ENCODE measurements around the gene ACLY. TPM values are rescaled to one million over a fixed set of nuclear protein-coding genes. Genes with fewer than 3 reads are reported as not detected.
A peak's percentile ranks its signal among the peaks of the same experiment; 100 is the strongest.

The ACLY gene
- total RNA-seq, 1 donor from 2014 or later, result 326 TPM

DNA sequence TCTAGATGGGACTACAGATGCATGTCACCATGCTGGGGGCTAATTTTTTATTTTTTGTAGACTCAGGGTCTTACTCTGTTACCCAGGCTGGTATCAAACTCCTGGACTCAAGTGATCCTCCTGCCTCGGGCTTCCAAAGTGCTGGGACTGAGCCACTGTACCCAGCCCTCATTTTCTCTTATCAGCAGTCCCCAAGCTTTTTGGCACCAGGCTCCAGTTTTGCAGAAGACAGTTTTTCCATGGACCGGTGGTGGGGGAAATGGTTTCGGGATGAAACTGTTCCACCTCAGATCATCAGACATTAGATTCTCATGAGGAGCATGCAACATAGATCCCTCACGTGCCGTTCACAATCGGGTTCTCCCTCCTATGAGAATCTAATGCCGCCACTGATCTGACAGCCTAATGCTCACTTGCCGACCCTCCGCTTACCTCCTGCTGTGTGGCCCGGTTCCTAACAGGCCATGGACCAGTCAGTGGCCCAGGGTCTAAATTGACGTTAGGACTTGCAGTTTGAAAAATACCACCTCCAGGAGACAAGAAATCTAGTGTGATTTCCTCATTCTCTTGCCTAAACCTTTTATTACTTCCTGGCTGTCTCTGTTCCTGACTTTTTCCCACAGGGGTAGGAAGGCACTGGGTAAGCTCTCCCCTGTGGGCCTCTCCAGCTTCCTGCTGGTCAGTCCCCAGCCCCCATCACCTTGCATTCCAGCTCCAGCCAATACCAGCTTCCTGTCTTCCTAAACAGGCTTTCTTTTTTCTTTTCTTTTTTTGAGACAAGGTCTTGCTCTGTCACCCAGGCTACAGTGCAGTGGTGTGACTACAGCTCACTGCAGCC lies 38.5 kb upstream of the ACLY start:
- Mint-ChIP-seq H3K4me3 (ENCODE audit: unreplicated experiment) (peak overlapping the region; percentile 22), H3K36me3 (ENCODE audit: low read depth, unreplicated experiment) (no peaks in the 10 kb centered on the region), H3K4me1 (ENCODE audit: low read depth, unreplicated experiment) (peaks cover 19% of the 10 kb centered on the region), H3K27me3 (ENCODE audit: low read depth, unreplicated experiment) (peaks cover 1% of the 10 kb centered on the region), H3K27ac (ENCODE audit: unreplicated experiment) (peak overlapping the region; percentile 71), H3K9me3 (ENCODE audit: unreplicated experiment) (no peaks in the 10 kb centered on the region)
- H3K4me1 ChIP-seq (ENCODE audit: insufficient read depth, low read length), result peaks cover 17% of the 10 kb centered on the region
- H3K36me3 ChIP-seq (ENCODE audit: insufficient read depth, low read length), result no peaks in the 10 kb centered on the region
- no peak overlapping the region for H3K27ac ChIP-seq (ENCODE audit: low read depth, low read length)
- no peak overlapping the region for H3K4me3 ChIP-seq (ENCODE audit: insufficient read depth, low read depth, low read length)
- no peak for DNase-seq (ENCODE audit: low read depth)
- no peaks in the 10 kb centered on the region for H4K20me1 ChIP-seq (ENCODE audit: insufficient read depth, low read length)
- no peak overlapping the region for H3K9ac ChIP-seq (ENCODE audit: low read length)
- FAIRE-seq, result no peak
- no peaks in the 10 kb centered on the region for H3K79me2 ChIP-seq (ENCODE audit: insufficient read depth, low read length)
- no peak for TF ChIP-seq EZH2 (IDR thresholded peaks at IDR 0.05; ENCODE audit: insufficient read depth, low read length)
- TF ChIP-seq, protein P1, sequence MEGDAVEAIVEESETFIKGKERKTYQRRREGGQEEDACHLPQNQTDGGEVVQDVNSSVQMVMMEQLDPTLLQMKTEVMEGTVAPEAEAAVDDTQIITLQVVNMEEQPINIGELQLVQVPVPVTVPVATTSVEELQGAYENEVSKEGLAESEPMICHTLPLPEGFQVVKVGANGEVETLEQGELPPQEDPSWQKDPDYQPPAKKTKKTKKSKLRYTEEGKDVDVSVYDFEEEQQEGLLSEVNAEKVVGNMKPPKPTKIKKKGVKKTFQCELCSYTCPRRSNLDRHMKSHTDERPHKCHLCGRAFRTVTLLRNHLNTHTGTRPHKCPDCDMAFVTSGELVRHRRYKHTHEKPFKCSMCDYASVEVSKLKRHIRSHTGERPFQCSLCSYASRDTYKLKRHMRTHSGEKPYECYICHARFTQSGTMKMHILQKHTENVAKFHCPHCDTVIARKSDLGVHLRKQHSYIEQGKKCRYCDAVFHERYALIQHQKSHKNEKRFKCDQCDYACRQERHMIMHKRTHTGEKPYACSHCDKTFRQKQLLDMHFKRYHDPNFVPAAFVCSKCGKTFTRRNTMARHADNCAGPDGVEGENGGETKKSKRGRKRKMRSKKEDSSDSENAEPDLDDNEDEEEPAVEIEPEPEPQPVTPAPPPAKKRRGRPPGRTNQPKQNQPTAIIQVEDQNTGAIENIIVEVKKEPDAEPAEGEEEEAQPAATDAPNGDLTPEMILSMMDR (IDR thresholded peaks at IDR 0.05; ENCODE audit: insufficient read depth, low read depth, low read length), result no peak
- no peaks in the 10 kb centered on the region for H3K27me3 ChIP-seq (ENCODE audit: insufficient read depth, low read length)
- no peaks in the 10 kb centered on the region for H3K9me3 ChIP-seq (ENCODE audit: insufficient read depth, low read depth, low read length)
- H2AFZ ChIP-seq (ENCODE audit: low read depth, low read length), result peak overlapping the region; percentile 0
- no peak overlapping the region for H3K4me2 ChIP-seq (ENCODE audit: low read length)

DNA sequence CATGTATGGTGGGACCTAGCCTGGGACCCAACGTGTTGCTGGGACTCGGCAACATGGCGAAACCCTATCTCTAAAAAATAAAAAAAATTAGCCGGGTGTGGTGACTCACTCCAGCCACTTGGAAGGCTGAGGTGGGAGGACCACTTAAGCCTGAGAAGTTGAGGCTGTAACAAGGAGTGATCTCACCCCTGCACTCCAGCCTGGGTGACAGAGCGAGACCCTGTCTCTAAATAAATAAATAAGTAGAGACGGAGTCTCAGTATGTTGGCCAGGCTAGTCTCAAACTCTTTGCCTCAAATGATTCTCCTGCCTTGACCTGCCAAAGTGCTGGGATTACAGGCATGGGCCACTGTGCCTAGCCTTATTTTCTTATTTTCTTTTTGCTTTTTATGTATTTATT lies 37.8 kb upstream of the ACLY start:
- no peaks in the 10 kb centered on the region for H3K36me3 Mint-ChIP-seq (ENCODE audit: low read depth, unreplicated experiment)
- no peaks in the 10 kb centered on the region for H3K27me3 ChIP-seq (ENCODE audit: insufficient read depth, low read length)
- H4K20me1 ChIP-seq (ENCODE audit: insufficient read depth, low read length), result no peaks in the 10 kb centered on the region
- no peak for FAIRE-seq
- H2AFZ ChIP-seq (ENCODE audit: low read depth, low read length), result no peak overlapping the region
- no peak overlapping the region for H3K4me3 ChIP-seq (ENCODE audit: insufficient read depth, low read depth, low read length)
- H3K4me3 Mint-ChIP-seq (ENCODE audit: unreplicated experiment), result no peak overlapping the region
- peaks cover 1% of the 10 kb centered on the region for H3K27me3 Mint-ChIP-seq (ENCODE audit: low read depth, unreplicated experiment)
- H3K27ac ChIP-seq (ENCODE audit: low read depth, low read length), result no peak overlapping the region
- no peak for DNase-seq (ENCODE audit: low read depth)
- peaks cover 17% of the 10 kb centered on the region for H3K4me1 ChIP-seq (ENCODE audit: insufficient read depth, low read length)
- no peaks in the 10 kb centered on the region for H3K36me3 ChIP-seq (ENCODE audit: insufficient read depth, low read length)
- no peak overlapping the region for H3K9ac ChIP-seq (ENCODE audit: low read length)
- no peaks in the 10 kb centered on the region for H3K9me3 Mint-ChIP-seq (ENCODE audit: unreplicated experiment)
- TF ChIP-seq, protein P1 (IDR thresholded peaks at IDR 0.05; ENCODE audit: insufficient read depth, low read depth, low read length), result no peak
- no peak for TF ChIP-seq EZH2 (IDR thresholded peaks at IDR 0.05; ENCODE audit: insufficient read depth, low read length)
- H3K4me2 ChIP-seq (ENCODE audit: low read length), result no peak overlapping the region
- peaks cover 19% of the 10 kb centered on the region for H3K4me1 Mint-ChIP-seq (ENCODE audit: low read depth, unreplicated experiment)
- no peaks in the 10 kb centered on the region for H3K79me2 ChIP-seq (ENCODE audit: insufficient read depth, low read length)
- peak overlapping the region; percentile 62 for H3K27ac Mint-ChIP-seq (ENCODE audit: unreplicated experiment)
- H3K9me3 ChIP-seq (ENCODE audit: insufficient read depth, low read depth, low read length), result no peaks in the 10 kb centered on the region

Data from astrocyte (in vitro differentiated cells and primary cell).